Liver (tissue), 9 donors: Measurements from ENCODE around the gene FER. TPM values are rescaled to one million over a fixed set of nuclear protein-coding genes. Genes with fewer than 3 reads are reported as not detected.

Experiments
- DNase-seq: peaks from one replicate; pipeline ENCODE4 v3.0.0-alpha.2; 2017; ENCODE audit warnings: low spot score
- H3K27ac ChIP-seq, 2 donors: one replicate each; pipeline ENCODE4 v1.7.0; 2013; ENCODE audit warnings: inconsistent platforms in 2 of 2, low read length in 2 of 2, control low read depth in 1 of 2, low read depth in 1 of 2, mild to moderate bottlenecking in 1 of 2
- H3K27me3 ChIP-seq, 4 donors: one replicate each; pipeline versions ENCODE4 v1.6.1 to v1.7.0; 2013; ENCODE audit warnings: low read length in 3 of 4, inconsistent platforms in 1 of 4, mild to moderate bottlenecking in 1 of 4, moderate library complexity in 1 of 4; ENCODE audit not compliant: control insufficient read depth in 4 of 4, insufficient read depth in 4 of 4
- H3K36me3 ChIP-seq, 4 donors: one replicate each; pipeline versions ENCODE4 v1.6.1 to v1.7.0; 2013; ENCODE audit warnings: low read length in 3 of 4, mild to moderate bottlenecking in 3 of 4, low read depth in 1 of 4, moderate library complexity in 1 of 4; ENCODE audit not compliant: control insufficient read depth in 4 of 4, insufficient read depth in 3 of 4
- H3K4me1 ChIP-seq, 4 donors: one replicate each; pipeline versions ENCODE4 v1.6.1 to v1.7.0; 2013; ENCODE audit warnings: low read length in 3 of 4, mild to moderate bottlenecking in 3 of 4, moderate library complexity in 1 of 4; ENCODE audit not compliant: control insufficient read depth in 4 of 4, insufficient read depth in 4 of 4
- H3K4me3 ChIP-seq, 3 donors: one replicate each; pipeline versions ENCODE4 v1.6.1 to v1.7.0; 2013; ENCODE audit warnings: low read length in 3 of 3, control low read depth in 1 of 3, low read depth in 1 of 3, mild to moderate bottlenecking in 1 of 3
- H3K9ac ChIP-seq, 2 donors: one replicate each; pipeline ENCODE4 v1.7.0; 2013; ENCODE audit warnings: low read length in 2 of 2, mild to moderate bottlenecking in 2 of 2, moderate library complexity in 2 of 2, control low read depth in 1 of 2, low read depth in 1 of 2
- H3K9me3 ChIP-seq, 4 donors: one replicate each; pipeline versions ENCODE4 v1.6.1 to v1.7.0; 2013; ENCODE audit warnings: low read length in 3 of 4; ENCODE audit not compliant: control insufficient read depth in 4 of 4
- FOXA1 ChIP-seq: IDR thresholded peaks from 2 replicates; pipeline ENCODE4 v1.6.1; 2016; ENCODE audit warnings: antibody characterized with exemption
- FOXA2 ChIP-seq: IDR thresholded peaks from 2 replicates; pipeline ENCODE4 v1.6.1; 2016; ENCODE audit warnings: antibody characterized with exemption
- GABPA ChIP-seq, 2 donors: IDR thresholded peaks in 1 of 2; conservative IDR thresholded peaks in 1 of 2; 2 replicates each; pipeline ENCODE4 v1.6.1; 2016; ENCODE audit warnings: antibody characterized with exemption in 2 of 2, mild to moderate bottlenecking in 1 of 2, moderate library complexity in 1 of 2
- HNF4A ChIP-seq, 2 donors: conservative IDR thresholded peaks; 2 replicates each; pipeline ENCODE4 v1.6.1; 2016; ENCODE audit warnings: antibody characterized with exemption in 2 of 2, mild to moderate bottlenecking in 2 of 2
- JUND ChIP-seq, 2 donors: IDR thresholded peaks; 2 replicates each; pipeline ENCODE4 v1.6.1; 2016; ENCODE audit warnings: antibody characterized with exemption in 2 of 2
- NR2F2 ChIP-seq: IDR thresholded peaks from 2 replicates; pipeline ENCODE4 v1.6.1; 2016; ENCODE audit warnings: antibody characterized with exemption
- TAF1 ChIP-seq: conservative IDR thresholded peaks from 2 replicates; pipeline ENCODE4 v1.6.1; 2016; ENCODE audit warnings: antibody characterized with exemption, mild to moderate bottlenecking
- YY1 ChIP-seq: IDR thresholded peaks from 2 replicates; pipeline ENCODE4 v1.6.1; 2016; ENCODE audit warnings: antibody characterized with exemption, mild to moderate bottlenecking
- WGBS: extraction: QIAGEN DNeasy Blood & Tissue Kit; methylation state at CpG from one replicate; pipeline ENCODE4 v1.1.7; 2013; 5-methylcytosine and 5-hydroxymethylcytosine counted together
- polyA plus RNA-seq, 2 donors: library from polyadenylated mRNA; stranded (reverse) in 1 of 2; unstranded in 1 of 2; fragments of 200-250 nt in 1 of 2; fragments of >200 nt in 1 of 2; fragmentation: Nextera tagmentation in 1 of 2; extraction: Ambion mirVana in 1 of 2; gene quantifications; one replicate each; pipeline versions ENCODE4 v1.2.1 to v1.2.3, GENCODE V29; 2013 to 2015
- total RNA-seq, 2 donors: library from RNA; depleted of rRNA; stranded (reverse); fragments of >200 nt; gene quantifications; one replicate each; pipeline ENCODE4 v1.2.3, GENCODE V29; 2014
- TF ChIP-seq, protein P1 (sequence below): fragments of 150-350 bp; IDR thresholded peaks from 2 replicates; pipeline ENCODE4 v1.5.1; 2017; ENCODE audit warnings: improper control_type of control experiment, low read depth, low read length; ENCODE audit not compliant: missing input control
- TF ChIP-seq, protein P2 (sequence below): IDR thresholded peaks from 2 replicates; pipeline ENCODE4 v1.6.1; 2016; ENCODE audit warnings: antibody characterized with exemption
- TF ChIP-seq, protein P3 (sequence below): IDR thresholded peaks from 2 replicates; pipeline ENCODE4 v1.6.1; 2016; ENCODE audit warnings: antibody characterized with exemption, mild to moderate bottlenecking
- TF ChIP-seq, protein P4 (sequence below): IDR thresholded peaks from 2 replicates; pipeline ENCODE4 v1.6.1; 2016; ENCODE audit warnings: antibody characterized with exemption
- donor health status: healthy.
- donor health status: healthy.
- donor health status: healthy.
- donor health status: healthy.
- donor health status: healthy.

Gene FER
- total and polyA plus RNA-seq, 4 donors, result 0.83 to 9.8 (median 5.9) TPM

DNA sequence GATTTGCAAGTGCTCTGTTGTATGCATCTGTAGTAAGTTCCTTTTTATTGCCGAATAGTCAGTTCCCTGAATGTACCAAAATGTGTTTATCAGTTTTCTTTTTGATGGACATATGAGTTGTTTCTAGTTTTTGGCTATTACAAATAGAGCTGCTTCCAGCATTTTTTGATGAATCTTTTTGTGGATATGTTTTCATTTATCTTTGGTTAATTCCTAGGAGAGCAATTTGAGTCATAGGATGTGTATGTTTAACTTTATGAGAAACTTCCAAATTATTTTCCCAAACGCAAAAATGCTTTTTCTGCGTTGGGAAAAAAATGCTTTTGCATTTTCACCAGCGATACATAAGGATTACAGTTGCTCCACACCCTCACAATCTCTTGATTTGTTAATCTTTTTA lies 287.7 kb downstream of the FER start:
- TF ChIP-seq TAF1, result no peak
- TF ChIP-seq FOXA1, result no peak
- TF ChIP-seq, protein P1, sequence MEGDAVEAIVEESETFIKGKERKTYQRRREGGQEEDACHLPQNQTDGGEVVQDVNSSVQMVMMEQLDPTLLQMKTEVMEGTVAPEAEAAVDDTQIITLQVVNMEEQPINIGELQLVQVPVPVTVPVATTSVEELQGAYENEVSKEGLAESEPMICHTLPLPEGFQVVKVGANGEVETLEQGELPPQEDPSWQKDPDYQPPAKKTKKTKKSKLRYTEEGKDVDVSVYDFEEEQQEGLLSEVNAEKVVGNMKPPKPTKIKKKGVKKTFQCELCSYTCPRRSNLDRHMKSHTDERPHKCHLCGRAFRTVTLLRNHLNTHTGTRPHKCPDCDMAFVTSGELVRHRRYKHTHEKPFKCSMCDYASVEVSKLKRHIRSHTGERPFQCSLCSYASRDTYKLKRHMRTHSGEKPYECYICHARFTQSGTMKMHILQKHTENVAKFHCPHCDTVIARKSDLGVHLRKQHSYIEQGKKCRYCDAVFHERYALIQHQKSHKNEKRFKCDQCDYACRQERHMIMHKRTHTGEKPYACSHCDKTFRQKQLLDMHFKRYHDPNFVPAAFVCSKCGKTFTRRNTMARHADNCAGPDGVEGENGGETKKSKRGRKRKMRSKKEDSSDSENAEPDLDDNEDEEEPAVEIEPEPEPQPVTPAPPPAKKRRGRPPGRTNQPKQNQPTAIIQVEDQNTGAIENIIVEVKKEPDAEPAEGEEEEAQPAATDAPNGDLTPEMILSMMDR, result no peak
- no peak for TF ChIP-seq NR2F2
- TF ChIP-seq, protein P2, sequence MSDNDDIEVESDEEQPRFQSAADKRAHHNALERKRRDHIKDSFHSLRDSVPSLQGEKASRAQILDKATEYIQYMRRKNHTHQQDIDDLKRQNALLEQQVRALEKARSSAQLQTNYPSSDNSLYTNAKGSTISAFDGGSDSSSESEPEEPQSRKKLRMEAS, result no peak
- no peak for TF ChIP-seq YY1
- Histone ChIP-seq H3K27me3 (no peaks in the 10 kb centered on the region), H3K4me3 (no peak overlapping the region), H3K9me3 (no peaks in the 10 kb centered on the region), H3K27ac (no peak overlapping the region), H3K4me1 (no peaks in the 10 kb centered on the region), H3K36me3 (no peaks in the 10 kb centered on the region), H3K9ac (no peak overlapping the region)
- no peak for DNase-seq
- WGBS, result 94% methylated on average over 4 of the region's 4 CpGs

DNA sequence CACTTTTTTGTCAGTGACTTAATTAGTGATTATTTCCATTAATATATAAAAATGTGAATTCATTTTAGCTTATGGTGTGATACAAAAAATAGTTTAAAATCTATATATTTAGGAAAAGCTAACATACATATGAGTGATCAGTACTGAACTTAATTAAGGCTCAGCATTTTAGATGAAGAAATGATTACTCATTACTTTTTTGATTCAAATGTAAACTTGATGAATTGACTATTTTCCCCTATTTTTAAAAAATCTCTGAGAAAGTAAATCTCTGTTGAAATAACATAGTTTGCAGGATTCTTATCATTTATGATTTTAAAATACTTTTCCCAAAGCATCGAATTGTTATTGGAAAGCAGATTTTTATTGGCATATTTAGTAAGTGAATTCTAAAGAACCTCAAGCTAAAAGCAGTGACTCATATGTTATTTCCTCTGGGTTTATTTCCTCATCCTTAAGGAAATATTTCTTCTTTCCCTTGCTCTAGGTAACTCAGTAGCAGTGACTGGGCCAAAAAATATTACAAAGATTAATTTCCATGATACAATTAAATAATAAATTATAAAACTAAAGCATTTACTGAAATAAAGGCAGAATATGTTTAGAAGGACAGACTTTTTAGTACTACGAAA lies 290.6 kb downstream of the FER start:
- no peak for DNase-seq
- 91% methylated on average over 2 of the region's 2 CpGs for WGBS
- H3K36me3 ChIP-seq, result no peaks in the 10 kb centered on the region
- no peak overlapping the region for H3K4me3 ChIP-seq
- no peaks in the 10 kb centered on the region for H3K9me3 ChIP-seq
- no peaks in the 10 kb centered on the region for H3K27me3 ChIP-seq
- H3K4me1 ChIP-seq, result no peaks in the 10 kb centered on the region
- no peak overlapping the region for H3K27ac ChIP-seq
- no peak for TF ChIP-seq FOXA1
- no peak overlapping the region for H3K9ac ChIP-seq

DNA sequence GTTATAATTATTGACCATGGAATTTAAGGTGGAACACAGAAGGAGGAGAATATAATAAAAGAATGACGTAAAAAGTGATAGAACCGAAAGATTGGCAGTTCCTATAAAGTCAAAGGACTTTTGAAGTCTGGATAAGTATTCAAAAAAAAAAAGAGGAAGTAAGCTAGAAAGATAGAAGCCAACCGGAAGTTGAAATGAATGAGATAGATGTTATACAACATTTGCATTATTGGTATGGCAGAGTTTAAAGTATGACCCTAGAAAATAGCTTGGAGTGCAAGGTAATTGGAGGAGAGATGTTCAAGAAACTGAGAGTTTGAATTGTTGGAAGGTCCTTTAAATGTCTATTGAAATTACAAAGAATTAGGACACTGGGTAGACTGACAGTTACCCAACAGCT lies 293.6 kb downstream of the FER start:
- DNase-seq, result no peak
- H3K27ac ChIP-seq, result no peak overlapping the region
- H3K27me3 ChIP-seq, result no peaks in the 10 kb centered on the region
- TF ChIP-seq GABPA (IDR thresholded peaks at IDR 0.05 in 1 of 2, conservative IDR thresholded peaks at IDR 0.05 in 1 of 2), result no peak
- TF ChIP-seq TAF1, result no peak
- TF ChIP-seq HNF4A (conservative IDR thresholded peaks at IDR 0.05), result no peak
- TF ChIP-seq, protein P1, result no peak
- TF ChIP-seq YY1, result no peak
- TF ChIP-seq, protein P2, result no peak
- TF ChIP-seq FOXA2, result no peak
- TF ChIP-seq, protein P3, sequence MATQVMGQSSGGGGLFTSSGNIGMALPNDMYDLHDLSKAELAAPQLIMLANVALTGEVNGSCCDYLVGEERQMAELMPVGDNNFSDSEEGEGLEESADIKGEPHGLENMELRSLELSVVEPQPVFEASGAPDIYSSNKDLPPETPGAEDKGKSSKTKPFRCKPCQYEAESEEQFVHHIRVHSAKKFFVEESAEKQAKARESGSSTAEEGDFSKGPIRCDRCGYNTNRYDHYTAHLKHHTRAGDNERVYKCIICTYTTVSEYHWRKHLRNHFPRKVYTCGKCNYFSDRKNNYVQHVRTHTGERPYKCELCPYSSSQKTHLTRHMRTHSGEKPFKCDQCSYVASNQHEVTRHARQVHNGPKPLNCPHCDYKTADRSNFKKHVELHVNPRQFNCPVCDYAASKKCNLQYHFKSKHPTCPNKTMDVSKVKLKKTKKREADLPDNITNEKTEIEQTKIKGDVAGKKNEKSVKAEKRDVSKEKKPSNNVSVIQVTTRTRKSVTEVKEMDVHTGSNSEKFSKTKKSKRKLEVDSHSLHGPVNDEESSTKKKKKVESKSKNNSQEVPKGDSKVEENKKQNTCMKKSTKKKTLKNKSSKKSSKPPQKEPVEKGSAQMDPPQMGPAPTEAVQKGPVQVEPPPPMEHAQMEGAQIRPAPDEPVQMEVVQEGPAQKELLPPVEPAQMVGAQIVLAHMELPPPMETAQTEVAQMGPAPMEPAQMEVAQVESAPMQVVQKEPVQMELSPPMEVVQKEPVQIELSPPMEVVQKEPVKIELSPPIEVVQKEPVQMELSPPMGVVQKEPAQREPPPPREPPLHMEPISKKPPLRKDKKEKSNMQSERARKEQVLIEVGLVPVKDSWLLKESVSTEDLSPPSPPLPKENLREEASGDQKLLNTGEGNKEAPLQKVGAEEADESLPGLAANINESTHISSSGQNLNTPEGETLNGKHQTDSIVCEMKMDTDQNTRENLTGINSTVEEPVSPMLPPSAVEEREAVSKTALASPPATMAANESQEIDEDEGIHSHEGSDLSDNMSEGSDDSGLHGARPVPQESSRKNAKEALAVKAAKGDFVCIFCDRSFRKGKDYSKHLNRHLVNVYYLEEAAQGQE, result no peak
- TF ChIP-seq, protein P4, sequence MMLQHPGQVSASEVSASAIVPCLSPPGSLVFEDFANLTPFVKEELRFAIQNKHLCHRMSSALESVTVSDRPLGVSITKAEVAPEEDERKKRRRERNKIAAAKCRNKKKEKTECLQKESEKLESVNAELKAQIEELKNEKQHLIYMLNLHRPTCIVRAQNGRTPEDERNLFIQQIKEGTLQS, result no peak
- no peak for TF ChIP-seq JUND (IDR thresholded peaks at IDR 0.05)
- peaks cover 0 to 2% (median 0%) of the 10 kb centered on the region in 4 donors for H3K4me1 ChIP-seq
- no peak overlapping the region for H3K4me3 ChIP-seq
- no peak overlapping the region for H3K9ac ChIP-seq
- 78% methylated on average over 3 of the region's 3 CpGs for WGBS
- H3K36me3 ChIP-seq, result no peaks in the 10 kb centered on the region
- H3K9me3 ChIP-seq, result no peaks in the 10 kb centered on the region
